GM19452 (cell line): ENCODE data around the gene DTNBP1.

Experiments
- ATAC-seq: cut with Tn5 transposase; IDR thresholded peaks from one replicate; pipeline ENCODE4 v1.9.1; 2021; ENCODE audit not compliant: unreplicated experiment

The DTNBP1 gene

DNA sequence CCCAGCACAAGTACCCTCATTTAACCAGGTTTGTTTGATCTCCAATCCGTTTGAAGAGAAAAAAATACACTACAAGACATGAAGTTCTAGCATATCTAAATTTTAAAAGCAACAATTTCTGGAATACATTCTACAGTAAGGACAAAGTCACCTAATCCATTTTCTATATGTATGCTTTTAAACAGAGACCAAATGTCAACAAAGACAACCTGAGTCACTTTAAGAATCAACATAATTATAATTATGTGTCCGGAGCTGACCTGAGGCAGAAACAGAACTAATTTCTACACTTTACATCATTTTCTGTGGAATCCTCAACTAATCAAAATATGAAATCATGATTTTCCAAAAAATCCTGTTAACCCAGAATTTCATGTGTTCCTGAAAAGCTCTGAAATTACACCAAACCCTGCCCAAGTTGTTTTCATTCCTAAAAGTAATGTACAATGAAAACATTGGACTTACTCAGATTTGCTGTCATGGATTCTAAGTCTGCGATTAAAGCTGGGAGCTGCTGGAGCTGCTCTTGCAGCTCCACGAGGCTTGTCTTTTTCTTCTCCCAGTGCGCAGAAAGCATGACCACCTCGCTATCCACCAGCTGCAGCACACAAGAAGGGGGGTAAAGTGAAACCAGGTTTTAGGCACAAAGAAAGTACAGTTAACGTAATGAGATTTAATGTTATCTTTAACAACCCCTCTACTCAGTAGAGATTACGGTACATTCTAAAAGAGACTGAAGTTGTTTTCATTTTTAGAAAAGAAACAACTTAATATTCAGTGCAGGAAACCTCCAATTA lies 35.8 kb downstream of the DTNBP1 start:
- no peak for ATAC-seq

DNA sequence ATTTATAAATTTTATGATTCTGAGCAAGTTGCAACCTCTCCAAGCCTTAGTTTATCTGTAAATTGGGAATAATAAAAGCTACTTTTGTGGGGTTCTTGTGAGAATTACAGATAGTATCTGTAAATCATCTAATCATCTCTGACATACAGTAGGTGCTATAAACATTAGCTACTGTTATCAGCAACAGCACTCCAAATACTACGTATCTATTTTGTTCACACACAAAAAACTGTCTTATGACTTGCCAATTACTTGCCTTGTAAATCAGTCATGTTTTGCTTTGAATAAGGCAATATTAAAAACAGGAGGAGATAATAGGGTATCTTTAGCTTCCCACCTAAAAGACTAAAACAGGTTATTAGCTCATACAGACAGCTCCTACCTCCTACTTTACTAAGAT lies 36.7 kb downstream of the DTNBP1 start:
- no peak for ATAC-seq

DNA sequence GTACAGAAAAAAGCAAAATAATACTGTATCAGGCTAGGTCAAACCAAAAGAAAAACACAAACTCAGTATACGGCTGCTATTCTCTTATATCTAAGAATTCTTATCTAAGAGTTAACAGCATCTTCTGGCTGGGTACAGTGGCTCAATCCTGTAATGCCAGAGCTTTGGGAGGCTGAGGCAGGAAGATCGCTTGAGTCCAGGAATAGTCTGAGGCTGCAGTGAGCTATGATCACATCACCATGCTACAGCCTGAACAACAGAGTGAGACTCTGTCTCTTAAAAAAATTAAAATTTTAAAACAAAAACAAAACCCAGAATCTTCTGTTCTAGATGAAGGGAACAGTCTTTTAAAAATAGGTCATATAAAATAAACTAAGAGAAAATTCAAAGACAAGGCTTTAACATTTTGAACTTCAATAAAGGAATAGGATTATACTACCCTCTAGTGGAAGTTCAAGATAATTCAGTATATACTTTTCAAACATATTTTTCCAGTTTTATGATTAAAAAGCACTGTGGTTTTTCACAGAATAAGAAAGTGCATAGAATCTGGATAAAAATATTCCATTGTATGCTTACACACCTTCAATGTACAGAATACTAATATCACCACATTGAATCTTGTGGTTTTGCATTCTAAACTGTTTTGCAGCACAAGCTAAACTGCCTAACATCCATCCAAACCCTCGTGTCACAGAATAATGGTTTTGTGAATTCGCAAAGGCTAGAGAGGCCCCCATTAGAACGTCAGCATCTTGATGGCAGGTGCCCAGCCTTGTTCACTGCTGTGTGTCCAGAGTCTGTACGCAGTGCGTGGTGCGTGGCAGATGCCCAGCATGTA lies 39.3 kb downstream of the DTNBP1 start:
- no peak for ATAC-seq

DNA sequence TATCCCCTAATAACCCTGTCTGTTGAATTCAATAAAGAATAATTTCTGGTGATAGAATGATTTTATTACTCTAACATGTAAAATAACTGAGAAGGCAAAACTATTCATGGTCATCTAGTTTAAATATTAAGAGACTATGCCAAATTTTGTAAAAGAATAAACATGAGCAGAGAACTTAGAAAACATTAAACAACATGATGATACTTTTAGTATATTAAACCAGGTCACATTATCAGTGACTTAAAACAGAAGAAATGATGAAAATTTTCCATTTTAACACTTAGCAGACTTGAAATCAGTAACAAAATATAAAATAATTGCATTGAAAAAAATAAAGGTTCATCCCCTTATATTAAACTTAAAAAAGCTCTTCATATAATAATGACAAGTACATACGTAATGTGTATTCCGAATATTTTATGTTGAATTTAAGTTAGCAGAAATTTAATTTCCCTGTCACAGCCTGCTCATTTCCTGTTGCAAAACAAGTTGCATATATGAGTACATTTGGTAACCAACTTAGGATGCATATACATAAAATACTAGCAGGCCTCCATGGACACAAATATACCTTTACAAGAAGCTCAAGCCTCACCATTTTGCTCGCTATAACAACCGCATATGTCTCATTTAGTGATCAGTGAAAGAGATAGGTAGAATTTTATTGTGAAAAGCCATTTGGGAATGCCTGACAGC lies 40.6 kb downstream of the DTNBP1 start:
- ATAC-seq: no peak

DNA sequence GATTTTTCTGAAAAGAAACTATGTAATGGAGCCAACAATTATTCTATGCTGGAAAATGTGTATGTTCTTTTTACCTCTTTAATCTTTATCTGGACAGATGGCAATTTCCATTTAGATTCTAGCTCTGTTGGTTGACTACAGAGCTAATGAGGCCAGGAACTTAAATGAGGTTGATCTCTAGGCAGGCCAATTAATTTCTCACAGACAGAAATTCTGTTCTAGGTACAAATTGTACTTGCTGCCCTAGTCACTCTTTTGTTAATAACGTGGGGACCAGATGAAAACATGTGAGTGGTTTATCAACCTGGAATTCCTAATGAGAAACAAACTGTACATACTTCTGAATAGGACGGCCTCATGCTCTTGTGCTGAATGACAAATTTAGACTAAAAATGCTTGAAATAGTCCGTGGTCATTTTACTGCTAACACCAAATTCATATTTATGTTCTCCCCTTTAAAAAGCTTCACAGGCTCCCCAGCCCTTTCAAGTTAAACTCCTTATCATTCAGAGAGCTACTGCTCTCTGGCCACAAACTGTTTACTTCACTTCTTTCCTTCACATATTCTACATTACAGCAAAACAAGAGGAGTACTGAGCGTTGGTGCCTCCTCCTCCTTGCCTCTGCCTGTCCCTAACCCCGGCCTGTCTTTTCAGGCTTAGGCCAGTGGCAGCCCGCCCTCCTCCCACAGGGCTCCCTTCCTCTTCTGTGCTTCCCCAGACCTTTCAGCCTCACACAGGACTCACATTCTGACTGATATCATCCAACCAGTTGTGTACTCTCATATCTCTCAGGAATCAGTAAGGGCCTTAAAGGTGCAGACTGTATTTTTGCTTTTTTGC lies 41.4 kb downstream of the DTNBP1 start:
- peak; percentile 84 for ATAC-seq

DNA sequence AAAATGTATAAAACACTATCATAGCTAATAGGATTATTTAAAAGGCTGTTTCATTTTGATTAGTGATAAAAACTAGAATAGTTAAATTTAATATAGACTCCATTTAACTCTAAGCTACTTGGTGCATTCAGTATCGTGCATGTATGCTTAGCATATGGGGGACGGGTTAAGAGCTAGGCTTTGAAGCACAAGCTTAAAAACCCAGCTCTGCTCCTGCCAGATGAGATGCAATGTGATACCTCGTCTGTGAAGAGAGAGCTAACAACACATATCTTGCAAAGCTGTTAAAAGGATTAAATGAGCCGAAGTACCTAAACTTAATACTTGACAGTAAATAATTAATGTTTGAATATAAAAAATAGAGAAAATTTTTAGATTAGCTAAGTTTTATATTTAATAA lies 42.2 kb downstream of the DTNBP1 start:
- ATAC-seq: no peak

DNA sequence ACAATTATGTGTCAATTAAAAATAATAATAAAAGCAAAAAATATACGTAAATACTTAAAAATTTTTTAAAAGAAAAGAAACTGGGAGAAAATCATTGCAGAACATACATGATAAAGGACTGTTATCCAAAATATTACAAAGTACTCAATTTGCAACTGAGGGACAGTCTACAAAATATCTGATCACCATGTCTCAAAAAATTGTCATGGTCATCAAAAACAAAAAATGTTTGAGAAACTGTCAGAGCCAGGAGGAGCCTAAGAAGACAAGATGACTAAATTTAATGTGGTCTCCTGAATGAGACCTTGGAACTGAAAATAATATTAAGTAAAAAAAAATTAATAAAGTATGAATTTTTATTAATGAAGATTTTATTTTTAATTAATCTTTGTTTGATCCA lies 43.5 kb downstream of the DTNBP1 start:
- no peak for ATAC-seq

DNA sequence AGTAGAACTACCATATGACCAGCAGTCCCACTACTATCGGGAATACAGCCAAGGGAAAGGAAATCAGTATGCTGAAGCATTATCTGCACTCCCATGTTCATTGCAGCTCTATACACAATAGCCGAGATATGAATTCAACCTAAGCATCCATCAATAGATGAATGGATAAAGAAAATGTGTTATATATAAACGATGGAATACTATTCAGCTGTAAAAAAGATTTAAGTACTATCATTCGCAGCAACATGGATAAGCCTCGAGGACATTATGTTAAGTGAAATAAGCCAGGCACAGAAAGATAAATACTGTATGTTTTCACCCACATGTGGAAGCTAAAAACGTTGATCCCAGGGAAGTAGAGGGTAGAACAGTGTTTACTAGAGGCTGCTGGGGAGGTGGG lies 44.1 kb downstream of the DTNBP1 start:
- ATAC-seq: no peak

DNA sequence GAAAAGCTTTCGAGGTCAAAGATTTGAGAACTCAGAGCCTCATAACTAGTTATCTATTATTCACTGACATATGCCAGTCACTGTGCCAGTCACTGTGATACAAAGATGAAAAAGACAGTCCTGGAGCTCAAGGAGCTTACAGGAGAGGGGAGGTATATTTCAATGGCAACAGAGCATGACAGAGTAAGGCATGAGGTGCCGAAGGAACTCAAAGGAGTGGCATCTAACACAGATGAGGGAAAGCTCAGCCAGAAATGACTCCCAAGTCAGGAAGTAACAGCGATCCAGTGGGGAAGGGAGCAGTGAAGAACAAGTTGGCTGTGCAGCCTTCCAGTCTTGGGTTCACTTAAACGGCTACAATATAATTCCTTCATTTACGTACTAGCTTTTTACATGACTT lies 46.6 kb downstream of the DTNBP1 start:
- no peak for ATAC-seq

DNA sequence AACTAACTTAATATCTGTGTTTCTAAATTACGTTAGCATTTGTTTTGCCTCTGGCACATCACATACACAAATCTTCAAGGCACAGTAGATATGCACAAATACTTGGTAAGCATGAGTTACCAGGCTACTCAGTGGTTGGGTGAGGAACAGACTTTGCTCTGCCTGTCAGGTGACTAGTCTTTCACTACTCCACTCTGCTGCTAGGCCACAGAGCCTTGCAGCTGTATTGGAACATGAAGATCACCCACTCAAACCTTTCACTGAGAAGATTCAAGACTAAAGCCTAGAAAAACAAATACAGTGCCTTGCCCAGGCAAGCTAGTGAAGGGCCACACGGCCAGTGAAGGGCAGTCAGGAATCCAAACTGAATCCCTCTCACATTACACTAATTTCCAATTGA lies 47.0 kb downstream of the DTNBP1 start:
- ATAC-seq: no peak

DNA sequence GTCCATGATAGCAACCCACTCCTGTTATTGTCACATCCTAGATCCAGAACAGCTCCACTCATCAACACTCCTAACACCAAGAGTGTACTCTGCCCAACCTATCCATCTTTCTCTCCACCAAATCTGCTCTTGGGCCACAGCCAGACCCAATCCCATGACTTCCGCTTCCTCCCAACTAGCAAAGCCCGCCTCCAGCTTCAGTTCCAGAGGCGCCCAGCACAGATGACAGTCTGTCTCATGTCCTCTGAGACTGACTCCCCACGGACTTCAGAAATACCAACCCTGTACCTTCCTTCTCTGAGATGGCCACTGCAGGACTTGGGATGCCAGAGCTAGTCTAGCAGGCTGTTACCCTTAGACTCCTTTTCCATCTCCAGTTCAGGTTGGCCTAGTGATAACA lies 48.6 kb downstream of the DTNBP1 start:
- no peak for ATAC-seq

DNA sequence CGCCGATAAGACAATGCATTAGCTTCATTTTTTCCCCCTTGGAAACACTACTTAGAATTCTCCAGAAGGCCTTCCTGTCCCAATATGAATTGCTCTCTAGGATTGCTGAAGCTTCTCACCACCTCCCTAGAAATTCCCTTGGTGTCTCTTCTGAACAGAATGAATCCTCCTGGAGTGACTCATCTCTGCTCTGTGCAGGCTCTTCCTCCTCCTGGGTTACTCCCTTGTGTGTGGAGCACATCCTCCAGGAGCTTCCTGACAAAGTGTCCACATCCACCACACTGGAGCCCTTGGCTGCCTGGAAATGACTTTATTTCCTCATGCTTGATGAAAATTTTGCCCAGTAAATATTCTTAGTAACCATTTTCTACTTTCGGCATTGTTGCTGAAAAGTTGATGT lies 54.4 kb downstream of the DTNBP1 start:
- no peak for ATAC-seq

DNA sequence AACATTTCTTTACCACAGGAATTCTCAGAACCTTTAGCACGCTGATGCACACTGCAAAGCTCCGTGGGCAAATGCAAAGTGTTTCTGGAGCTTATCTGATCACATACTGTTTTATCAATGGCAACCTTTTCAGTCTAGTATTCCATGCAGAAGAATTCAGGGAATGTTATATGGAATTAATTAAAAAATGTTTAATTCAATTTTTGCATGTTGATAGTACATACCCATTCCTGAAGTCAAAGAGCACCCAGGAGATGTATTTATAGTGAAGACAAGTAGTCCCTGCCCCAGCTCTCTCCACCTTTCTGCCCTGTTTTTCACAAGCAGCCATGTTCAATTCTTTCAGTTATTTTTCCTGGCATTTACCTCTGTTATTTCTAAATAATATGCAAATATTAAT lies 55.2 kb downstream of the DTNBP1 start:
- no peak for ATAC-seq

DNA sequence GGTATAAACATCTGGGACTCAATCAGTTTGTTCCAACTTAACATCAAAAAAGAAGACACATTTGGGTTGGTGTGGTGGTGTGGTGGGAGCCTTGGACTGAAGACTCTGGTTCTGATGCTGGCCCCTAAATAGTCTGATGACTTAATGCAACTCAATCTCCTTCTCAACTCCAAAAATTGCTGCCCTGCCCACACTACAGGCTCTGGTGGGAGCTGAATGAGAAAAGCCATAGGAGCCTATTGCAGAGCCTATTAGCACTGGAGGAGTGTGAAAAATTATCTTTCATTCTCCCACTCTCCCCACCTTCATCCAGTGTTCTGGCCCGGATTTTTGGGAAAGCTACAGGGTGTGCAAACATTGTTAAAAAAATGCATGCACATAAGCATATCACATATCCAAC lies 56.5 kb downstream of the DTNBP1 start:
- no peak for ATAC-seq

DNA sequence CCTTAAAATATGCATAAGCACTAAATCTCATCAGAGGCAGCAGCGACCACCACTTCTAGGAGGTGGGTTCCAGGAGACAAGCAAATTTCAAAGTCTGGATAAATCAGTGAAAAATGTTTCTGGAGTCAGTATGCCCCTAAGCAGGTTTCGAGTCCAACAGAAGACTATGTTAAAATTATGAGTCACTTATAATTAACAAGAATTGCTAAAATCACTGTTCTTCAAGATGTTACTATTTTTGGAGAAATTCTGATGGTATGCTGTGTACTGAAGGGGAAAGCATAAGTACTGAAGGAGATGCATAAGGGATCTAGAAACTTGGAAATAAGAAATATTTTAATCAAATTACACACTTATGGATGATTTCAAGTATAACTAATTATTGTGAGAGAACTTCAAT lies 58.0 kb downstream of the DTNBP1 start:
- ATAC-seq: no peak

DNA sequence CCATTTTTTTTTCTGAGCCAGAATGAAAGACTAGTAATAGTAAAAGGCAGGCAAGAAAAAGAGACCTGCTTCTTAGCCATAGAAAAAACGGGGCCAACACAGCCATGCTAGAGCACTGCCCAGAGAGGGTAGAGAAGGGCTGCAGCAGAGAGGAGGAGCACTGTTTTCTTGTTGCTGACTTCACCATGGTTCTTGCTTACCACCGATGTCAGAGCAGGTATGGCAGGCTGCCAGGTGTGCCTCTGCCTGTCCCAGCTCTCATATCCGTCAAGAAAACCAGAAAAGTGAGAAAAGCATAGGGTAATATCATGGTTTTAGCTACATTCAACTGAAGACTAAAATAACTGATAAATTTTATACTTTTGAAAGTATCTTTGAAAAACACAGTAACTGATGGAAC lies 60.7 kb downstream of the DTNBP1 start:
- ATAC-seq: no peak

DNA sequence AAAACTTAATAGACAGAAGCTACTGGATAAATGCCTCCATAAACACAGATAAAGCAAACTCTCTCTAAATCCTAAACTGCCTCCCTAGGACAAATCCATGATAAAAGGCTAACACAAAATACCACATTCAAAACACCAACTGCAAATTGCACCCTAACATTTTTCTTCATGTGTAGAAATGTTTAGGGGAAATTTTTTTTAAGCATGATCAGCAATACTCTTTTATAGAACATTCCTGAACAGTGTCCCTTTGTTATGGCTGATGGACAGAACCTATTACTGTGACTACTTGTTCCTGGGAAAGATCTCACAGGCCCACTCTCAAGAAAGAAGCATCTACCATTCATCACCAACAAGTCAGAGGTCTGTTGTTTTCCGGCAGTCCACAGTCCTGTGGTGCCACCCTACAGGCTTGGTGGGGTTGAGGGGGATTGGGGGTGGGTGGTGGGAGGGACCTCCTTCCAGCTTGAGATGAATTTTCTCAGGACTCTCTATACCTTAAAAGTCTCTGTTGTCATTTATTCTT lies 64.5 kb downstream of the DTNBP1 start:
- ATAC-seq: no peak

DNA sequence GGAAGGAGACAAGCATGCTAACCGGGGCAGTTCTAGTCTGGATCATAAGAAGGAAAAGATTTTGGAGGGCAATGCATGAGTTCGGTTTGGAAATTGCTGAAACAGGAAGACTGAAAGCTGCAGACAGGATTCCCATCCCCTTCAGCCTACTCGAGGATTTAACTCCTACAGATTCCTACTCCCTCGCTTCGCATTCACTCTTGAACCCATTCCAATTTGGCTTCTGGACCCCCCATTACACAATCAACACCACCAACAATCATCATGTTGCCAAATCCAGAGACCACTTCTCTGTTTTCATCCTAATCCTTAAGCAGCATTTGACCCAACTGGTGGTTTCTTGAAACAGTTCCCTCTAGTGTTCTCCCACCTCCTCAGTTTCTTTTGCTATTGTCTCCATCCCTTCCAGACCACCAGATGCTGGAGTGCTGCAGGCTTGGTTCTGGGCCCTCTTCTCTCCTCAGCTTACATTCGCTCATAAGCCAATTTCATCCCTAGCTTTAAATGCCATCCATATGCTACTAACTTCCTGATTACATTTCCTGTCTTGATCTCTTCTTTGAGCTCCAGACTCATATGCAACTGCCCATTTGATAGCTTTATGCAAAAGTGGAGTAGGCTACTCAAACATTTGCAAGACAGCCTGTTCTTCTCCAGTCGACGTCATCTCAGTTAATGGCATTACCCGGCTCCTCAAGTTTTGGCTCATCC lies 66.5 kb downstream of the DTNBP1 start:
- ATAC-seq: no peak

DNA sequence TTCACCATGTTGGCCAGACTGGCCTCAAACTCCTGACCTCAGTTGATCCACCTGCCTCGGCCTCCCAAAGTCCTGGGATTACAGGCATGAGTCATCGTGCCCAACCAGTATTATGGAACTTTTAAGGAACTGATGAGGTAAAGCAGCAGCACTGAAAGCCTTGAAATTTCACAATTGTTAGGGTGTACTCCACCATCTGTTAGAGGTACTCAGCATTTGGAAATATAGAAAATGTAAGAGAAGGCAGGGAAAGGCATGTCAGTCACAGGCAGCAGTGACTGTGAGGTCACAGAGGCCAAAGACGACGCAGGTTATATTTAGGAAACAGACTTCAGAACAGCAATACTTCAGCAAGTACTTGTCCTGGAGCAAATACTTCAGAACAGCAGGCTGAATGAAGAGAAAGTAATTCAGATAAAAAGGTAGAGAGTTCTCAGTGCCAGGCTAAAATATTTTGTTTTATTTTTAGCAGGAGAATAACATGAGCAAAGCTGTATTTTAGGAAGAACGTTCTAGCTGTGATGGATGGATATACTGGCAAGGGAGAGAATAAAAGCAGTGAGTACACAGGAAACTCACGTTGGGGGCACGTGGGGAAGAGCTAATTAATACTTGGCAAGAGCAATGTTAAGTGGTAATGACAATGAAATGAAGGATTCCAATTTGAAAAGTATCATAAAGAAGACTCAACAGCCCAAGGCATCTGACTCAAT lies 67.2 kb downstream of the DTNBP1 start:
- no peak for ATAC-seq
